K562 (cell line): ENCODE measurements around the gene LY6G5B. TPM values are rescaled to one million over a fixed set of nuclear protein-coding genes. Genes with fewer than 3 reads are reported as not detected.

ENCODE experiments used
- BHLHE40 ChIP-seq: IDR thresholded peaks from 2 replicates; pipeline ENCODE4 v1.6.1; 2011; ENCODE audit warnings: low read length, improper control_type of control experiment
- CUX1 ChIP-seq: fragments of 200-800 bp; sonication (Bioruptor generic); IDR thresholded peaks from 2 replicates; pipeline ENCODE4 v1.6.1; 2016; ENCODE audit warnings: missing genetic modification characterization, missing compliant biosample characterization
- DPF2 ChIP-seq: fragments of 450-650 bp; IDR thresholded peaks from 2 replicates; pipeline ENCODE4 v1.6.1; 2016
- ESRRB ChIP-seq: fragments of 250-450 bp; sonication (Bioruptor Pico); IDR thresholded peaks from 2 replicates; pipeline ENCODE4 v1.5.0; 2020; ENCODE audit warnings: mild to moderate bottlenecking, moderate library complexity, borderline replicate concordance
- FOS ChIP-seq: IDR thresholded peaks from 3 replicates; pipeline ENCODE4 v1.6.1; 2011; ENCODE audit not compliant: insufficient read length; ENCODE audit errors: extremely low read depth
- RREB1 ChIP-seq: fragments of 250-450 bp; sonication (Bioruptor Pico); IDR thresholded peaks from 2 replicates; pipeline ENCODE4 v1.4.0; 2020
- TCF7 ChIP-seq: sonication (generic); IDR thresholded peaks from 2 replicates; pipeline ENCODE4 v1.6.1; 2016; ENCODE audit warnings: antibody characterized with exemption, borderline replicate concordance
- ZFX ChIP-seq: sonication (generic); formaldehyde crosslinking; IDR thresholded peaks from 2 replicates; pipeline ENCODE4 v1.8.0; 2022; ENCODE audit warnings: mild to moderate bottlenecking, missing genetic modification reagents, moderate library complexity
- ZNF518B ChIP-seq: fragments of 250-450 bp; sonication (Bioruptor Pico); IDR thresholded peaks from 2 replicates; pipeline ENCODE4 v1.5.0; 2021; ENCODE audit warnings: mild to moderate bottlenecking, moderate library complexity
- polyA plus RNA-seq, 8 experiments: library from polyadenylated mRNA; depleted of rRNA in 4 of 8; stranded (reverse) in 5 of 8; unstranded in 3 of 8; fragments of >200 nt; fragmentation: Nextera tagmentation in 2 of 8; fragmentation: Illumina TruSeq in 1 of 8; extraction: Ambion mirVana in 2 of 8; extraction: Trizol in 1 of 8; gene quantifications; 2 replicates each; pipeline versions ENCODE4 v1.2.1 to v1.2.3, GENCODE V29; 2011 to 2014; ENCODE audit warnings: inconsistent platforms in 1 of 8, missing spikeins in 1 of 8
- total RNA-seq, 7 experiments: library from RNA; depleted of rRNA in 6 of 7; stranded (reverse); fragments of >200 nt in 6 of 7; fragmentation: Illumina TruSeq in 2 of 7; extraction: Trizol in 2 of 7; gene quantifications; 2 replicates each; pipeline versions ENCODE4 v1.2.1 to v1.2.3, GENCODE V29; 2011 to 2021; ENCODE audit warnings: low replicate concordance in 1 of 7
- TF ChIP-seq, protein P1 (sequence below): fragments of 450-650 bp; formaldehyde crosslinking; IDR thresholded peaks from 2 replicates; pipeline ENCODE4 v1.4.0; 2020; ENCODE audit warnings: mild to moderate bottlenecking, moderate library complexity

Gene LY6G5B
- total and polyA plus RNA-seq, 9 of the 15 experiments (the other 6 are each of a cell fraction or from before 2014, with no cell fraction given): 6.0 to 27.0 (median 7.5) TPM

- peak; percentile 46; the same call in 1 of the 2 replicates for TF ChIP-seq RREB1
- TF ChIP-seq FOS: no peak
- TF ChIP-seq ESRRB (CRISPR knock-in tag): 0 out of 2 replicates have a peak, but pooled peaks have one; percentile 43
- no peak for TF ChIP-seq CUX1 (CRISPR knock-in tag)
- TF ChIP-seq TCF7: no peak
- TF ChIP-seq ZNF518B (CRISPR knock-in tag): no peak
- no peak for TF ChIP-seq ZFX (CRISPR knock-in tag)
- TF ChIP-seq, protein P1, sequence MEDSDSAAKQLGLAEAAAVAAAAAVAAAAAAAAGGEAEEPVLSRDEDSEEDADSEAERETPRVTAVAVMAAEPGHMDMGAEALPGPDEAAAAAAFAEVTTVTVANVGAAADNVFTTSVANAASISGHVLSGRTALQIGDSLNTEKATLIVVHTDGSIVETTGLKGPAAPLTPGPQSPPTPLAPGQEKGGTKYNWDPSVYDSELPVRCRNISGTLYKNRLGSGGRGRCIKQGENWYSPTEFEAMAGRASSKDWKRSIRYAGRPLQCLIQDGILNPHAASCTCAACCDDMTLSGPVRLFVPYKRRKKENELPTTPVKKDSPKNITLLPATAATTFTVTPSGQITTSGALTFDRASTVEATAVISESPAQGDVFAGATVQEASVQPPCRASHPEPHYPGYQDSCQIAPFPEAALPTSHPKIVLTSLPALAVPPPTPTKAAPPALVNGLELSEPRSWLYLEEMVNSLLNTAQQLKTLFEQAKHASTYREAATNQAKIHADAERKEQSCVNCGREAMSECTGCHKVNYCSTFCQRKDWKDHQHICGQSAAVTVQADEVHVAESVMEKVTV (CRISPR knock-in tag): 0 out of 2 replicates have a peak, but pooled peaks have one; percentile 40
- TF ChIP-seq BHLHE40: peak; percentile 74
- TF ChIP-seq DPF2: peak; percentile 50; the same call in 1 of the 2 replicates
Measured at GRCh38 chr6:31665501-31666336, 4.1 kb upstream of the LY6G5B start, which contains the start of gene CSNK2B (continued).
